ENCODE results near the gene EFCAB11. TPM values are rescaled to one million over a fixed set of nuclear protein-coding genes. Genes with fewer than 3 reads are reported as not detected.

The EFCAB11 gene
- total and polyA plus RNA-seq, 9 of the 15 experiments (the other 6 are each of a cell fraction or from before 2014, with no cell fraction given): 13.4 to 37.9 (median 17.4) TPM

DNA sequence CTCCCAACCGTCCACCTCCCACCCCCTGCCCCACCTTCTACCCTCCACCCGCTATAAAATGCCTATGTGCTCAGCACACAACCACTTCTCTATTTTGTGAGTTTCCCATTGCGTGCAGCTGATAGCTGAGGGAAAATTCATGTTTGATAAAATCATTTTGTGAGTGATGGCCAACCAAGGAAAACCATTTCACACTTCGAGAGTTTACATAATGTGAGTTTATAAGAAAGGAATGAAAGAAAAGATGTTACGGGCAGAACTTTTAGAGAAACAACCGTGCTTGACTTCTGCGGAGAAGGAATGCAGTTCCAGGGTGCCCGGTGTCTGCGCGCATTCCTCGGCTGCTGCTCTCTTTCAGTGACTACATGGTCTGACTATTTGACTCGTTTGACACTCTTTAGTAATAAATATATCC is 140.9 kb downstream of the EFCAB11 start:
- H3K9me3 ChIP-seq (replicated peaks; ENCODE audit: control insufficient read depth, insufficient read depth, low read depth, low read length): no peaks in the 10 kb centered on the region
- ATAC-seq (no peak), FAIRE-seq (no peak), DNase-seq (ENCODE audit: extremely low read depth in 1 of 4, low spot score in 3 of 4) (no peak)
- no peaks in the 10 kb centered on the region for H3K9me1 ChIP-seq (ENCODE audit: control insufficient read depth, insufficient read depth, low read length)
- H3K4me2 ChIP-seq (ENCODE audit: insufficient read depth, low read length): no peak overlapping the region
- H2AFZ ChIP-seq (ENCODE audit: low read depth, low read length): no peak overlapping the region
- H3K27me3 ChIP-seq (ENCODE audit: control insufficient read depth in 2 of 2, insufficient read depth in 2 of 2, low read length in 2 of 2): no peaks in the 10 kb centered on the region
- H3K36me3 ChIP-seq (ENCODE audit: control insufficient read depth, insufficient read depth, low read length): no peaks in the 10 kb centered on the region
- ChIA-PET CTCF (ENCODE audit: low intra/inter-chr PET ratio) (no interaction called here), POLR2A (interaction anchor here (1.5 kb wide), 1 partner anchor 14 kb away, joined by 3 read pairs; no protein-coding TSS in a partner anchor)
- TF ChIP-seq ZKSCAN3 (CRISPR knock-in tag; IDR thresholded peaks at IDR 0.05) (no peak), ZZZ3 (IDR thresholded peaks at IDR 0.05) (no peak), ZFX (CRISPR knock-in tag; IDR thresholded peaks at IDR 0.05) (no peak), HNRNPH1 (optimal IDR thresholded peaks at IDR 0.05; ENCODE audit: low read depth, low read length) (no peak), TAF7 (tag; IDR thresholded peaks at IDR 0.05) (no peak)
- TF ChIP-seq, protein P1, sequence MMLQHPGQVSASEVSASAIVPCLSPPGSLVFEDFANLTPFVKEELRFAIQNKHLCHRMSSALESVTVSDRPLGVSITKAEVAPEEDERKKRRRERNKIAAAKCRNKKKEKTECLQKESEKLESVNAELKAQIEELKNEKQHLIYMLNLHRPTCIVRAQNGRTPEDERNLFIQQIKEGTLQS (IDR thresholded peaks at IDR 0.05): no peak
- TF ChIP-seq, protein P1 (CRISPR knock-in tag; conservative IDR thresholded peaks at IDR 0.05): no peak
- H3K9ac ChIP-seq (ENCODE audit: insufficient read depth in 1 of 2, low read depth in 2 of 2, low read length in 2 of 2): no peak overlapping the region
- 54% methylated on average over 9 of the region's 12 CpGs for WGBS (ENCODE audit: insufficient coverage, low coverage, missing lambda C conversion rate)
- intact Hi-C loops (cut with micrococcal nuclease) (no loop called here), in situ Hi-C loops (cut with MboI) (no loop called here)
- no peaks in the 10 kb centered on the region for H4K20me1 ChIP-seq (replicated peaks; ENCODE audit: control insufficient read depth, insufficient read depth, low read length)
- no peaks in the 10 kb centered on the region for H3K79me2 ChIP-seq (ENCODE audit: control insufficient read depth, insufficient read depth, low read length)
- no peak overlapping the region for H3K27ac ChIP-seq (ENCODE audit: extremely low read depth, low read depth, low read length)
- H3K4me3 ChIP-seq: no peak overlapping the region
- H3K4me1 ChIP-seq (replicated peaks in 1 of 2; ENCODE audit: control insufficient read depth in 2 of 2, insufficient read depth in 2 of 2, low read length in 2 of 2): no peaks in the 10 kb centered on the region
- no TSS peak for BruUV-seq (replicated peaks)
